ENCODE measurements around the gene CR2. TPM values are rescaled to one million over a fixed set of nuclear protein-coding genes. Genes with fewer than 3 reads are reported as not detected.

Gene CR2
- total and polyA plus RNA-seq, 8 donors, result 0.03 to 0.34 (median 0.07) TPM; not detected in 1

- no peak overlapping the region for H3K4me3 ChIP-seq
- intact Hi-C loops (cut with DNase I), result no loop called here
- DNase-seq, result no peak
- H3K27me3 ChIP-seq, result no peaks in the 10 kb centered on the region
- no peak for ATAC-seq
- H3K36me3 ChIP-seq, result no peaks in the 10 kb centered on the region
- H3K4me1 ChIP-seq, result no peaks in the 10 kb centered on the region
- H3K9me3 ChIP-seq, result no peaks in the 10 kb centered on the region
- no peak for FAIRE-seq
- 86 to 89% methylated on average over 2 of the region's 2 CpGs for WGBS, 2 donors
- TF ChIP-seq, protein P1, sequence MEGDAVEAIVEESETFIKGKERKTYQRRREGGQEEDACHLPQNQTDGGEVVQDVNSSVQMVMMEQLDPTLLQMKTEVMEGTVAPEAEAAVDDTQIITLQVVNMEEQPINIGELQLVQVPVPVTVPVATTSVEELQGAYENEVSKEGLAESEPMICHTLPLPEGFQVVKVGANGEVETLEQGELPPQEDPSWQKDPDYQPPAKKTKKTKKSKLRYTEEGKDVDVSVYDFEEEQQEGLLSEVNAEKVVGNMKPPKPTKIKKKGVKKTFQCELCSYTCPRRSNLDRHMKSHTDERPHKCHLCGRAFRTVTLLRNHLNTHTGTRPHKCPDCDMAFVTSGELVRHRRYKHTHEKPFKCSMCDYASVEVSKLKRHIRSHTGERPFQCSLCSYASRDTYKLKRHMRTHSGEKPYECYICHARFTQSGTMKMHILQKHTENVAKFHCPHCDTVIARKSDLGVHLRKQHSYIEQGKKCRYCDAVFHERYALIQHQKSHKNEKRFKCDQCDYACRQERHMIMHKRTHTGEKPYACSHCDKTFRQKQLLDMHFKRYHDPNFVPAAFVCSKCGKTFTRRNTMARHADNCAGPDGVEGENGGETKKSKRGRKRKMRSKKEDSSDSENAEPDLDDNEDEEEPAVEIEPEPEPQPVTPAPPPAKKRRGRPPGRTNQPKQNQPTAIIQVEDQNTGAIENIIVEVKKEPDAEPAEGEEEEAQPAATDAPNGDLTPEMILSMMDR (IDR thresholded peaks at IDR 0.05), result no peak
- H3K27ac ChIP-seq, result no peak overlapping the region
These were observed 13.5 kb upstream of the CR2 start for GRCh38 chr1:207440626-207441025.

DNA sequence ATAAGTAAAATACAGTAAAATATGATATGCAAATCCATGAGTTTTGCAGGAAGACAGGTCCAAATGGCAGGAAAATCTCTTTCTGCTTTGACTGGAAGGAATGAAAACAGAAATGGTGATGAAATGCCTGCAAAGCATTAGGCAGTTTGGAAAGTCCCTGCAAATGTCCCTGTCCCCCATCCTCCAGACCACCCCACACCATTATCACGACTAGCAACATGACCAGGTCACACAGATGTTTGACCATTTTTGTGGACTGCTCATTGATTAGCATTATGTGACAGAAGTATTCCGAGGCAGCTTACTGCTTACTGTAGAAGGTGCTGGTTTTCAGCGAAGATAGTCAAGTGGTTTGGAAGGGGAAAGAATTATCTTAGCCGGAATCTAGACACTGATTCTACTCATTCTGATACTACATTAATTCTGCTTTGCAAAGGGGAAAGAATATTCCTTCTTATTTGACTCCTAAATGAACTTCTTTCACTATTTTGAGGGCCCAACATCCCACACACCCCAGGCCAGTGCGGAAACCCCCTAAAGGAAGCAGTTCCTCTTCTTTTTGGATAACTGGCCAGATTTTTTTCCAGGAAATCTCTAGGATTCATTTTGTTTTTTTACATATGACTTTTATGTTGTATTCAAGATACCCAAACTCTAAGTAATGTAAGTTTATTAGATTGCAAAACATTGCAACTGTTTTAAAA is 9.5 kb upstream of the CR2 start:
- intact Hi-C loops (cut with DNase I), result no loop called here
- H3K9me3 ChIP-seq, result no peaks in the 10 kb centered on the region
- TF ChIP-seq, protein P1 (IDR thresholded peaks at IDR 0.05), result no peak
- WGBS, 2 donors, result 75 to 82% methylated on average over 5 of the region's 5 CpGs
- H3K4me3 ChIP-seq, result no peak overlapping the region
- no peaks in the 10 kb centered on the region for H3K4me1 ChIP-seq
- DNase-seq (no peak), ATAC-seq (no peak), FAIRE-seq (no peak)
- peaks cover 0 to 5% (median 0%) of the 10 kb centered on the region in 4 donors for H3K27me3 ChIP-seq
- H3K36me3 ChIP-seq, result no peaks in the 10 kb centered on the region
- H3K27ac ChIP-seq, result no peak overlapping the region

- 1 to 6% methylated on average over 1 of the region's 1 CpG for WGBS, 2 donors
- H3K27me3 ChIP-seq, result peaks cover 0 to 7% (median 0%) of the 10 kb centered on the region in 4 donors
- FAIRE-seq, result no peak
These were observed 450 bp upstream of the CR2 start for GRCh38 chr1:207453710-207454045.

GRCh38 chr1:207455183-207455754 is 1.1 kb downstream of the CR2 start:
- TF ChIP-seq, protein P1 (IDR thresholded peaks at IDR 0.05), result no peak
- Histone ChIP-seq H3K4me3 (peak overlapping the region in 1 of 4 donors; percentile 62), H3K4me1 (no peaks in the 10 kb centered on the region), H3K27me3 (peaks cover 0 to 14% (median 2%) of the 10 kb centered on the region in 4 donors), H3K27ac (no peak overlapping the region), H3K36me3 (no peaks in the 10 kb centered on the region), H3K9me3 (no peaks in the 10 kb centered on the region)
- WGBS, 2 donors, result 45 to 49% methylated on average over 6 of the region's 6 CpGs
- no peak for DNase-seq
- no peak for FAIRE-seq
- ATAC-seq, result no peak
- intact Hi-C loops (cut with DNase I), result no loop called here

More at GRCh38 chr1:207453710-207454045, 450 bp upstream of the CR2 start:
- TF ChIP-seq, protein P1 (IDR thresholded peaks at IDR 0.05), result no peak
- peak overlapping the region in 3 of 4 donors; percentile 11 to 62 (median 41) for H3K4me3 ChIP-seq
- intact Hi-C loops (cut with DNase I), result no loop called here
- ATAC-seq (peak in 1 of 4 donors; percentile 47), DNase-seq (no peak)
- no peaks in the 10 kb centered on the region for H3K9me3 ChIP-seq
- H3K36me3 ChIP-seq, result no peaks in the 10 kb centered on the region
- no peak overlapping the region for H3K27ac ChIP-seq
- no peaks in the 10 kb centered on the region for H3K4me1 ChIP-seq

DNA sequence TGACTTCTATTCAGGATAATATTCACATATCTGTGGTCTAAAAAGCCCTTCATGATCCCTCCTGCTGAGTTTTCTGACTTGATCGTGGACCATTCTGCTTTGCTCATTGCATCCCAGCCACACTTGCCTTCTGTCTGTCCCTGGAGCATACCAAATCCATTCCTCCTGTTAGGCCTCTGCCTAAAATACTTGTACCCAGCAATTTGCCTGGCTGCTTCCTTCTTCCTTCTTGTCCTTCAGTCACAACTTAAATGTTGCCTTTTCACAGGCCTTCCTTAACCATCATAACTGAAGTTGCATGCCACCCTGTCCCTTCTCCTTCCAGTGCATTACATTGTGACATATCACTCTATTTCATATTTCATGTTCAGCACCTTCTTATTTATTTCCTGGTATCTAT is 4.3 kb downstream of the CR2 start:
- no peak for FAIRE-seq
- 93 to 95% methylated on average over 1 of the region's 1 CpG for WGBS, 2 donors
- ATAC-seq, result no peak
- Histone ChIP-seq H3K4me3 (no peak overlapping the region), H3K36me3 (no peaks in the 10 kb centered on the region), H3K4me1 (no peaks in the 10 kb centered on the region), H3K27ac (no peak overlapping the region), H3K27me3 (peaks cover 0 to 14% (median 3%) of the 10 kb centered on the region in 4 donors), H3K9me3 (no peaks in the 10 kb centered on the region)
- TF ChIP-seq, protein P1 (IDR thresholded peaks at IDR 0.05), result no peak
- DNase-seq, result no peak
- intact Hi-C loops (cut with DNase I), result no loop called here

All from pancreas (tissue), 10 donors.